ENCODE measurements around the gene MAN1A1.
A peak's percentile ranks its signal among the peaks of the same experiment; 100 is the strongest.

The MAN1A1 gene

DNA sequence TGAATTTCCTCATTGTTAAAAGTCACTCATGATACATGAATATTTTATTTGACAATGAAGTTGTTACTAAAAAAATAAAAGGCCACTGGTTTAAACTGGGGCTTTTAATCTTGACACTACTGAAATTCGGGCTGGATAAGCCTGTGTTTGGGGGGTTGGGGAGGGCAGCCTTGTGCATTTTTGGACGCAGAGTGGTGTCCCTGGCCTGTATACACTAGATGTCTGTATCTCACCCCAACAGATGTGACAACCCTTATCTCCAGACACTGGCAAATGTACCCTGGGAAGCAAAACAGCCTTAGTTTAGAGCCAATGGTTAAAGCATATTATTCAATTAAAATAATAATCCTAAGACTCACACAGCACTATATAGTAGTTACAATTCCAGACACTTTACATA, 24.8 kb downstream of the MAN1A1 start:
- DNase-seq: no peak

DNA sequence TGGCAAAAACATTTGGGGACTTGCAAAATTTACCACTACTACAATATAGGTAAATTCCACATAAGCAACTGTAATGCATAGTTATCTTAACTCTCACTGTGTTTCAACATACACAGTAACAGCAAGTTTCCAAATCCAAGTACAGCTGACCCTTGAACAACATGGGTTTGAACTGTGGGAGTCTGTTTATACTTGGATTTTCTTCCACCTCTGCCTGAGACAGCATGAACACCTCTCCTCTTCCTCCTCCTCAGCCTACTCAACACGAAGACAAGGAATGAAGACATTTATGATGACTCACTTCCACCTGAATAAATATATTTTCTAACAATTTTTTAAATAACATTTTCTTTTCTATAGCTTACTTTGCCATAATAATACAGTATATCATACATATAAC, 25.6 kb downstream of the MAN1A1 start:
- no peak for DNase-seq

DNA sequence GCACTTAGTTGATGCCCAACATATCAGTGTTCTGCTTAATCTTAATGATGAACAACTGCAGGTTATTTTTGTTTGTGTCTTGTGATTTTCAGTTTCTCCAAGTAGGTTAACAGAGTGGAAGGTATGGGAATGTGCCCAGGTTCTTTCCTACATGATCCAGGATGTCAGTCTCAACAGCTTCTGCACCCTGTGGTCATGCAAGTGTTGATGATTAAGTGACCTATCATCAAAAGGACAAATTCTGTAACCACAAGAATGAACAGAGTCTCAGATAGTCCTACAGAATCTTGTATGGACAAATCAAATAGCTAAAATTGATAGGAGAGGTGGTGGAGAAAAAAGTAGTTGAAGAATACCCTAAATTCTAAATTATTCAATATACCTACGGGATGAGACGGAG, 26.1 kb downstream of the MAN1A1 start:
- no peak for DNase-seq

DNA sequence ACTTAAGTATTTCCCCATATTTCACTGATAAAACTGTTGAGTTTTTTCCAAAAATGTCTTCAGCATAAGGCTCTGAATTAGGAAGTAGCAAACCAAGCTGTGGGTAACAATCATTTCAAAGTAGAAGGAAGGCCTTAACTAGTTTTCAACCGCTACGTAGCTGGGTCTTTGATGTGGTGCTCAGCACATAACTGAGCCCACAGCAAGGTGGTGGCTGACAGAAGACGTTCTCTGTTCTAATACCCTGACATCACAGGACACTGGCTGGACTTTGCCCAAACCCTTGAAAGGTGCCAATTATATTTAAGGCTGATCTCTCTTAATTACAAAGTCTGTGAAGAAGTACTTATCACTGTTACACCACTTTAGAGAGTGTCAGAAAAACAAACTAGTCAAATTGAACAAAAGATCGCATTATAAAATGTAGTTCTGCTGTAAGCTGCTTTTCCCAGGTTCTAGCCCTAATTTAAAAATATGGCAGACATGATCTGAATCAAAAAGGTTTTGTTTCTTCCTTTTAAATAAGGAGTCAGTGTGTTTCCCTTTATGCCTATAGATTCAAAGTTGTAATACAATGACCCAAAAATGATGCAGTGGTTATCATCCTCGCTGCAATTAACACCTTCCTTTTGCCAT, 26.7 kb downstream of the MAN1A1 start:
- no peak for DNase-seq

DNA sequence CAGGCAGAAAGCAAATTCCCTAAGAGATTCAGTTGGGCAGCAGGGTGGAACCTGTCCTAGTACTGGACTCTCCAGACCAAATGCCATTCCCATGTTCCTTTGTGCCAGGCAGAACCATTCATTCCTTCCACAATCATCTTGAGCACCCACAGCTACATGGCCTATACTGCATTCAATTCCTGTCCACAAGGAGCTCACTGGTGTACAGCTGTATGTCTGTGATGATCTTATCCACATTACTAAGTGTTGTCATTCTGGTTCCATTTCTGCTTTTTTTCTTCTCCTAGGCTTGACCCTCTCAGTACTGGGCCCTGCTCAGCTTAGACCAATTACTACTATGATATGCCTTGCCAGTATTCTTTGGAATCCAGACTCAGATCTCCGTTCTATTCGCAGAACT, 27.5 kb downstream of the MAN1A1 start:
- DNase-seq: no peak

DNA sequence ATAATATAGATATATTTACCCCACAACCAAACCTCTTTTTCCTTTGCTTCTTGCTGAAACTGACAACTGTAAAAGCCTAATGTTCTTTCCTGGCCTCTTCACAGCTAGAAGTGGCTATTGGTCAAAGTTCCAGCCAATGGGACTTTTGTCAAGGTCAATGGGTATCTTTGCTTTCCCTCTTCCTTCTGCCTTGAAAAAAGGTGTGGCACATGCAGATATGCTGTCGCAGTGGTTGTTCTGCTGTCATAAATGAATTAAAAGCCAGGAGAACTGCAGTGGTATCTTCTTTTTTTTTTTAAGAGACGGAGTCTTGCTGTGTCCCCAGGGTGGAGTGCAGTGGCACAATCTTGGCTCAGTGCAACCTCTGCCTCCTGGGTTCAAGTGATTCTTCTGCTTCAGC, 29.9 kb downstream of the MAN1A1 start:
- DNase-seq: no peak

DNA sequence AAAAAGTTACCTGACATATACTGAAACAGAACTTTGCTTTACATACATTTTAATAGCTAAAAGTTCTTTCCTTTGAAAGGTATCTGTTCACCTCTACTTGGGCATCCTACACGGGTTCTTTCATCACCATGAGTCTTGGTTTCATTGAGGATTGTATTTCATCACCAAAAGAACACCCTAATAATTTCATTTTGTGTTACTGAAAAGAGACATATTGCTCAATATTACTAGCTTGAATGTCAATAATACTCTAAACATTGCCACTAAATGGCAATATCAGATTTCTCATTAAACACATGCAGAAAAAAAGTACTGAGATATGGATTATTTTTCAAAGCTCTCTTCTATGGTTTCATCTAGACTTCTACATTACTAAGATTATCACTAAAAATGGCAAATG, 30.8 kb downstream of the MAN1A1 start:
- DNase-seq: no peak

DNA sequence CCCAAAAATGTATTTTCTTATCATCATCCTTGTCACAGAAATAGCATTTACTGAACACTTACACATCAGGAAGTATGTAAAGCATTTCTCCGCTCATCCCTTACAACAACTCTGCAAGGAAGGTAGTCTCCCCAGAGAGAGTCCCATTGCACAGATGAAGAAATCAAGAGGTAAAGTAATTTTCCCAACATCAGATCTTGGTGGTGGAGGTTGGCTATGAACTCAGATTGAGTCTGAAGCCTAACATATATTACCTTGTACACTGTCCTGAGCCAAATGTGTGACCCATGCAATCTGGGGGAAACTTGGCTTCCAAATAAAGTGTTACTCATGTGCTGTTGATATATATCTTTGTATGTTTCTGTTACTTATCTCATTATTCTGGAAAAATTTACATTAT, 31.4 kb downstream of the MAN1A1 start:
- no peak for DNase-seq

DNA sequence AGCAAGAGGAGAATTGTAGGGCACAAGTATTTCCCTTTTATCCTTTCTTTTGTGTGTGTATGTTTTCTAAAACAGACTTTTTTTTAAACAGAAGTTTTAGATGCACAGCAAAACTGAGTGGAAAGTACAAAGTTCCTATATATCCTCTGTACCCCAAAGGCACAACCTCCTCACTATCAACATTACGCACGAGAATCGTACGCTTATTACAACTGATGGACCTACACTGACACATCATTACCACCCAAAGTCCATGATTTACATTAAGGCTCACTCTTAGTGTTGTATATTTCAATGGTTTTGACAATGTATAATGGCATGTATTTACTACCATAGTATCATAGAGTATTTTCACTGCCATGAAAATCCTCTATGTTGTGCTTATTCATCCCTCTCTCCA, 32.6 kb downstream of the MAN1A1 start:
- no peak for DNase-seq

DNA sequence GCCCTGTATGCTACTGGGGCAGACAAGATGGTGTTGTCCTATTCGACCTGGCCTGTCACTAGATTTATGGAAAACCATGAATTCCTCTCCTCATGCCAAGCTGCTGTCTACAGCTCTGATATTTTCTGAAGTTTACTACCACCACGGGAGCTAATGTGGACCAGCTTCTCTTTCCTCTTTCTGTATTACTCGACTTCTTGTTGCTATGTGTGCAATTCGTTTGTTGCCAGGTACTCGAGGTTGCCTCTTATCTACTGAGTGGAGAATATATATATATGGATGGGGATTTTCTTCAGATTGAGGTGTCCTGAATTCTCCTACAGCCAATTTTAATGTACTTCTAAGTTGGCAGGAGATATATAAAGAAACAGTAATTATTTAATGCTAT, 34.7 kb downstream of the MAN1A1 start:
- no peak for DNase-seq

DNA sequence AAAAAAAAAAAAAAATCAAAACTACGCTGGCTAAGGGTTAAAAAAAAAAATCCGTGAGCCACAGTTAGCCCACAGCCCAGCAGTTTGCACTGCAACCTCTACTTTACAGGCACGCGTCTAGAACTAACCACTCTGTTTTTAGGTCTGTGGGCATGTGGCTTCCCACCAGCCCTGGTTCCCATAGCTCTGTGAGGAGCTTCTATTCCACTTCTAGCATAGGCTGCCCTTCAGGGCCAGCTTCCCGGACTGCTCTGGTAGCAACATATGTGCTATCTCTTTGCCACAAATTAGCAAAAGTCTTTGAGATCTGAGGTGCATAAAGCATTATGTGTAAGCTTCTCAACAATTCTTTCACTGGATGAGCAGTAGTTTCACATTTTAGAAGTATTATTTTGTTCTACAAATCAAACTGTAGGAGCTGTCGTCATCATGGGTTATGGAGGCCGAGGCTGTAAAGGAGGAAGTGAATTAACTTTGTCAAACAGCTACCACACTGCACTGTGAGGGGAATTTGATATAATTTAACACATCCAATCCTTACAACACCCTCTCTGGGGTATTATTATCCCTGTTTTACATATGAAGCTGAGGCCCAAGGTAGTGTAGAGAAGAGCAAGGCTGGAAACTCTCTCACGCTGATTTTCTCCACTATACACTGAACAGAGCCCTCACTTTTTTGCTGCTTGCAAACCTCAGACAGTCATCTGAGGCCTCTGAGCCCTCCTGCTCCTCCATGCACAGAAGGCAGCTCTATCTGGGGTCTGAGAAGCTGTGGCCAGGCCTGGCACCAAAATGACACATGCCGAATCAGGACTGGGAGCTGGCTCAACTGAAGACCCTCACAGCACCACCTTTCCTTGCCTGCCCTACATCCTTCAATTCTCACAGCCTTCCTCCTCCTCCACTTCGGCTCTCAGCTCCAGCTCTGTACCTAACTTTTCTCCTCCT, 35.4 kb downstream of the MAN1A1 start:
- DNase-seq: no peak

DNA sequence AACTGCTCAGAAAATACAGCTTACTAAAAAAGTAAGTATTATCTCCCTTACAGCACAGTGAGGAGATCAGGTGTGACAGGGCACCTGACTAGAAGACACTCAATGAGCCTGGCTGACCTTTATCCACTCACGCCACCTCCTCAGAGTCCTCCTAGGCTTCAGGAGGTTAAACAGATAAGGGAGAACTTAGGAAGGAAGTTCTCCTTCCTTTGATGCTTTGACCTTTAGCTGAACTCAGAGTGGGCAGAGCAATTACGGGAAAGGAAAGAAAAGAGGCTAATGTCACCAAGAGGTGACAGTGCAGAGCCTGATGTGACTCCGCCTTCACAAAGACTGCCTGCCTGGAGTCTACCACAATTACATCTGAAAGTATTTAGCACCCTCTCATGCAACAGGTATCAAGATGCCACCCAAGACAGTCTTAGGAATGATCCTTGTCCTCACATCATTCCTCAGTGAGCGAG, 36.7 kb downstream of the MAN1A1 start:
- no peak for DNase-seq

DNA sequence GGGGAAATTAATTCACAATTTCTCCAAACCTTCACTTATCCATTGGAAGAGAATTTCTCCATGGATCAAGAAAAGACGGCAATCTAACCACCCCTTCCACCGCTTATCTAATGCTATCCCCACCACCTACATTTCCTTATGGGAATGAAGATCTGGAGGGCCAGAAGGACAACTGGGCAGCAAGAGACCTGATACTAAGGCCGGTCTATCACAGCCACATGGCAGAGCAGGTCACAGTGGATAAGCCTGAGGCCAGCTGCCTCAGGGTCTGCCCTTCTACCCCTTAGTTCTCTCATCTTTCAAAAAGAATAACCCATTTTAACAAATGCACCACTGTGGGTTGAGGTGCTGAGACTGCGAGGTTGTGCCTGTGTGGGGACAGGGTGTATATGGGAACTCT, 37.1 kb downstream of the MAN1A1 start:
- DNase-seq: no peak

DNA sequence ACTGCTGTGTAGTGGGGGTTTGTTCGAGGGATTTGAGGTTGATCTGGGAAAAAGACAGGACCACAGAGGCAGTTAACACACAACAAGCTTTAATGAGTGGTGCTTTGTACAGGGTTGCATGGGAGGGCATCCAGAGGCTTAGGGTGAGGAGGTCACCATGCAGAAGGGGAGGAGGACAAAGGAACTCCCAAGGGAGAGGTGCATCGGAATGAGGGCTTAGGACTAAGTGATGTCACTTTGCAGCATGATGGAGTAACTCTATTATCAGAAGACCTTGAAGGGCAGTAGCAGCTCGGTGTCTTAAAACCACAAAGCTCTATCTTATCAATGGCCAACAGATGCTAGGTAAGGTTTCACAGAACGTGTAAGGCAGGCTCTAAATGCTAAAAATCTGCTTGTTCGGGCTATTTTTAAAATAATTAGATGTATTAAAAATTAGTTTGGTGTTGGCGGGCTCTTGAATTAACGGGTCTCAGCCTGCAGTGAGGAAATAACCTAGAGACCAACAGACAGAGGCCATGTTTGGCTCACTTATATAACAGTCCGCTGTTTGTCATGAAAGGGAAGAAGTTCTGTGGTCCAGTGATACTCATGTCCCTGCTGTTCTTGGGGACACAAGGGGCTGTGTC, 37.9 kb downstream of the MAN1A1 start:
- no peak for DNase-seq

DNA sequence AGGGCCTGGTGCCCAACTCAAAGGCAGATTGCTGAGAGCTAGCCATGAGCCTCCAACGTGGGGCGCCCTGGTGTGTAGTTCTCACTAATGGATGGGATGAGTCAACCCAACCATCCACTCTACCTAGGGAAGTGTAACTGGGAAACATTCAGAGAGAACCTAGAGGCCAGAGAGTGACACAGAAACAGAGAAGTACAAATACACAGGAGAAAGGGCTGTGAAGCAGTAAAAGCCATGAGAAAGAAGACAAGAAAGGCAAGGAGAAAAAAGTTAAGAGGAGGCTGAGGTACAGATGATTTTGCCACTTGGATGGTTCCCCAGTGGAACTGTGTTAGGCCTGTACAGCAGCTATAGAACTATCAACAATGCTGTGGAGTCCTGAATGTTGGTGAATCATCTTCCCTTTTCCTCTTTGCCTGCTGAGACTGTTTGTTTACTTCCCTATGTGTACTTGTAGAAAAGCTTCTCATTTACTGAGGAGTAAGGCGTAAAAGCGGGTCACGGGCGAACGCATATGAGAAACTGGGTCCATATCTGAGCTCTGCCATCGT, 39.0 kb downstream of the MAN1A1 start:
- DNase-seq: no peak

DNA sequence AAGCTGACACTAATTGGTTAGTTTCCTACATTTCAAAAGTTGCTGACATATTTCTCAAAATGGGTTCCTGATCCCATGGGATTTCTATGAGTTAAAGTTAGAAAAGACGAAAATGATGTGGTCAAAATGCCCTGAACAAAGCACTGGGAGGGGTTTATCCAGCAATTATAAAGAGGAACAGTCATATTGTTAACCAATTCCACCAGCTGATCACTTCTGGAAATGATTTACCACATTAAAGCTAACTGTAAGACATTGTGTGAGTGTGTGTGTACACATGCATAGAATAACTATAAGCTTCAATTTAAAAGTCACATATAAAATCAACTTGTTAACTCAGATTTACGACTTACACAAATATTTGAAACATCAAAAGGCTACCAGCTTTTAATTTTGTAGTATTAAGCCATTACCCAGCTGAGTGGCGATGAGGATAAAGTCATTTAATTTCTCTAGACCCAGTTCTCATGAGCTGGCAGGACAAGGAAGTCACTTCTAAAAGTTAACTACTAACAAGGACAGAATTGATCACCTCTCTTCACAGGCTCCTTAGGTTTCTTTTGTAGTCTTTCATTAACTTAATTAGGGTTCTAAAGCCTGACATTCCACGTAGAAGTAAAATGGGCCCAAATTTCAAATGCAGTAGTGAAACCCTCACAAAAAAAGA, 40.4 kb downstream of the MAN1A1 start:
- DNase-seq: no peak

DNA sequence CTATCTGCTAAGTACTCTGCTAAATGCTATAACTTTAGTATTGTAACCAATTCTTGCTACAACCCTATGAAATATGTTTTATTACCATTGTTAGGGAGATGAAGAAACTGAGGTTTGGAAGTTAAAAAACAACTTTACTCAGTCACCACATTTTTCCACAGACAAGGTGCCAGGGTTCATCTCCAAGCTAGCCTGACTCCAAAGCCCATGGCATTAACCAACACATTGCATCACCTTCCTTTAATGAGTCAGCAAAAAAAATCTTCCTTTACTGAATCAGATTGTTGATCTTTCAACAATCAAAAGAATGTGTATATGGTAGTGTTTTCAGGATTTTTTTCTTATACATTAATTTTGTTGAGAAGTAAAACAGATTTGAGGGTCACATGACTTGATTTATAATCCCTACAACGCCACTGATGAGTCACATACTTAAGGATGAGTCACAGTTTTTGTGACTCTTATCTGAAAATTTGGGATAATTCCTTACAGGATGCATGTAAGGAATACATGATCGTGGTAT, 41.5 kb downstream of the MAN1A1 start:
- peak in 1 of 2 experiments; percentile 34 for DNase-seq

DNA sequence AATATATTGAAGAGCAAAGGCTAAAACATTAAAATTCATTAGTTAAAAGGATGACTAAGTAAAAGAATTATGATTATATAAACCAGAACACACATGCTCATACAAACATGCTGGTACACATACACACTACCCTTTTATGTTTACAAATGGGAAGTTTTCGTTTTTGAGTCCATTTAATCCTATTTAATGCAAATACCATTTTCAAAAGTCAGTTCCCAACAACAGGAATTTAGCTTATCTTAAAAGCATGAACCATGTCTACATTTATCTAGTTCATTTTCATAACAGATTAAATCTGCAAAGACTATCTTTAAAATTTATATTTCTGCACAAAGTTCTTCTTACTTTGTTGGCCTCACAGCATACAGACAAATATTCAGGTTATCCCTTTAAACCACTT, 42.5 kb downstream of the MAN1A1 start:
- no peak for DNase-seq

DNA sequence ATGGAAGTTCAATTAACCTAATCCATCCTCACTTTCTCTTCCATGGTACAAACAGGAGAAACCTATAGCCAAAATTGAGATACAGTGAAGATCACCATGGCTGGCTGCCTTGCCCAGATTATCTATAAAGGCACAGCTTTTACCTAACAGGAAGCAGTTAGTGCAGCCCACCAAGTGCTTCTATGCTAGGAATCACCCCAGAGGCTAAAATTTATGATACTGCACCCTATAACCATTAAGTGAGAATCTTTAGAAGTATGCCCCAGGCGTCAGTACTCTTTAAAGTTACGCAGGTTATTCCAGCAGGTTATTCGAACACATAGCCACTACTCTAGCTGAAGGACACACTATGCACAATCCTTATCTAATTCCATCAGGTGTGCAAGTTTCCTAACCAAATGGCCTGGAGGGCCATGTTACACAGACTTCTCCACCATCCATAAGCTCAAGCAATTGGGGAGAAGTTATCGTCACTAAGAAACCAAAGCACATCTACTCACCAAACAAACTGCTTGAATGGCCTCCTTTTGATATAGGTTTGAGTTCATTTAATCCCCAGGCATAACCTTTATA, 43.1 kb downstream of the MAN1A1 start:
- DNase-seq: no peak

DNA sequence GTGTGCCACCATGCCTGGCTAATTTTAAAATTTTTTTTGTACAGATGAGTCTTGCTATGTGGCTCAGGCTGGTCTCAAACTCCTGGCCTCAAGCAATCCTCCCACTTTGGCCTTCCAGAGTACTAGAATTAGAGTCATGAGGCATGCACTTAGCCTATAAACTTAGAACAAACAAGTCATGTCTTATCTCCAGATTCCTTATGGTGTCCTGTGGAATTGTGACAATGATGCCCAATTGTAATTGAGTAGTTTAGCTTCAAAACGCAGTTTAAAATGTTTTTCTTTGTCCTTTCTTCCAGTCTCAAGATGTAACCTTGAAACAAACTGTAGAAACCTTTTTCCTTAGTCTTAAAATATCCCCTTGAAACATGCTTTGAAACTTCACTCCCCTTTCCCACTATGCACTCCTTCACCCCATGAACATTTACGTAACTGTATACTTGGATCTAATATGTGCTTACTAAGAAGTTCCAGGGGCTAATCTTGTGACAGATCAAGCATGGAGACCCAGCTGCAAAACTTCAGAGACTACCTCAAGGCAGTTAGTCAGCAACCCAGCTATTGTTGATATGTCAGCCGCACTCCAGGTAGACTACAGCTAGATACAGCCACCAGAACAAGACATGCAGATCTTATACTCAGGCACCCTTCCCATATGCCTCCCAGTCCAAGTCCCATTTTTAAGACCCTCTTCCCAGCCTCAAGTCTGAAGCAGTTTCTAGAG, 46.2 kb downstream of the MAN1A1 start:
- no peak for DNase-seq

DNA sequence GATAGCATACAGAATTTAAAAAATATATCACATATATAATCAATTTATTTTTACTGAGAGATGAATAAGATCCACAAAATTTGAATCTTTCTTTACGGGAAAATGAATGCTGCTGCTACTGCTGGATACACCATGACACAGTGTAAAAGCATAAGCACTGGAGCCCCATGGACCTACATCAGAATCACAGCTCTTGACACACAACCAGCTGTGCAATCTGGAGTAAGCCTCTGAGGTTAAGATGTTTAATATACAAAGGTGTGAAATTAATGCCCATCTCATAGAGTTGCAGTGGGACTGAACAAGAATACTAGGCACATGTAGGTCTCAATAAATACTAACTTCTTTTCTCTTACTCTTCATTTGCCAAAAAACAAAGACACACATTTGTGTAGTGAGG, 48.1 kb downstream of the MAN1A1 start:
- DNase-seq: no peak

DNA sequence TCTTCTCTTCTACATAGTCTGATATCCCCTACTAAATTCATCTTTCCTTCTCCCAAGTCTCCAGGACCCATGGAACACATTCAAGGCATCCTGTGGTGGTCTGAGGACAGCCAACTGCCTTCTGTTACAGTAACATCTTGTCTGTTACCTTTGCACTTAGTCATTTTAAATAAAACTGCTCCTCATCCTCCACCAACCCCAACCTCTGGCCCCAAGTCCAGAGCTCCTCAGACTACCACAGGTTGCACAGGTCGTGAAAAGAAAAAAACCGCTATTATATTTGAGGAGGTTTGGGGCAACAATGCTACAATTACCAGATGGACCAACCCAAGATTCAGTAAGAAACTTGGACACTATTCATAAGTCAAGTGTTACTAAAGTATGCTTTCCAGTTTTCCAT, 49.9 kb downstream of the MAN1A1 start:
- DNase-seq: no peak

Data from NCI-H524 (cell line).